Right lobe of liver (tissue), 4 donors: ENCODE results near the gene KIF5C.

Experiments
- POLR2A ChIP-seq: fragments of 450-650 bp; IDR thresholded peaks from one replicate; pipeline ENCODE4 v1.6.1; 2017; ENCODE audit warnings: antibody characterized with exemption, mild to moderate bottlenecking
- TF ChIP-seq, protein P1 (sequence below), 4 donors: fragments of 200-600 bp in 3 of 4; fragments of 450-650 bp in 1 of 4; IDR thresholded peaks; one replicate each; pipeline versions ENCODE4 v1.5.1 to v1.8.0; 2016 to 2022; ENCODE audit warnings: antibody characterized with exemption in 4 of 4, mild to moderate bottlenecking in 2 of 4
- donor health status: DM: no; HTN: no; CAD: no.
- donor health status: DM: no; HTN: no; CAD: no.
- donor health status: DM: no; HTN: yes; CAD: no.

- TF ChIP-seq, protein P1, sequence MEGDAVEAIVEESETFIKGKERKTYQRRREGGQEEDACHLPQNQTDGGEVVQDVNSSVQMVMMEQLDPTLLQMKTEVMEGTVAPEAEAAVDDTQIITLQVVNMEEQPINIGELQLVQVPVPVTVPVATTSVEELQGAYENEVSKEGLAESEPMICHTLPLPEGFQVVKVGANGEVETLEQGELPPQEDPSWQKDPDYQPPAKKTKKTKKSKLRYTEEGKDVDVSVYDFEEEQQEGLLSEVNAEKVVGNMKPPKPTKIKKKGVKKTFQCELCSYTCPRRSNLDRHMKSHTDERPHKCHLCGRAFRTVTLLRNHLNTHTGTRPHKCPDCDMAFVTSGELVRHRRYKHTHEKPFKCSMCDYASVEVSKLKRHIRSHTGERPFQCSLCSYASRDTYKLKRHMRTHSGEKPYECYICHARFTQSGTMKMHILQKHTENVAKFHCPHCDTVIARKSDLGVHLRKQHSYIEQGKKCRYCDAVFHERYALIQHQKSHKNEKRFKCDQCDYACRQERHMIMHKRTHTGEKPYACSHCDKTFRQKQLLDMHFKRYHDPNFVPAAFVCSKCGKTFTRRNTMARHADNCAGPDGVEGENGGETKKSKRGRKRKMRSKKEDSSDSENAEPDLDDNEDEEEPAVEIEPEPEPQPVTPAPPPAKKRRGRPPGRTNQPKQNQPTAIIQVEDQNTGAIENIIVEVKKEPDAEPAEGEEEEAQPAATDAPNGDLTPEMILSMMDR (IDR thresholded peaks at IDR 0.05) = no peak
- TF ChIP-seq POLR2A = no peak
These were observed 26.1 kb downstream of the KIF5C start for GRCh38 chr2:148901142-148901541.
